ENCODE measurements around the gene UGT1A10.
"Not testable (repeated sequence)": the region's sequence is repeated elsewhere in the genome, so short reads cannot be mapped to it uniquely, and the experiment has no call there.

Gene UGT1A10

DNA sequence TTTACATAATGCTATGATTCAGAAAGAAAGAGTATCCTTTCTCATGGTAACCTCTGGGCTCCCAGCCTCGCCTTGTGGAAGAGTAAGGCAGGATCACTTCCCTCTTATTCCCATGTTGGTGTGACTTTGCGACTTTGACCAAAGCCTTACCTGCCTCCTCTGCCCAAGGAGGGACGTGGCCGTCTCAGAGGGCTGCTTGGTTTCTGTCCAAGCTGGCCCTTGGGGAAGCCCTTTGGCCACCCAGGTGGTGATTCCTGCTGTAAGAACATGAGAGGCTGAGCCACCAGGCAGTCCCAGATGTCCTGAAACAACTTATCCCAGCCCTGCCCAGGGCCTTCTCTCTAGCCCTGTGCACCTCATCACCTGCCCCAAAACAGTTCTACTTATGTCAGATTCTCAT, 62.5 kb downstream of the UGT1A10 start:
- TF ChIP-seq EZH2 (IDR thresholded peaks at IDR 0.05; ENCODE audit: borderline replicate concordance, low read depth, low read length, severe bottlenecking) = no peak
- TF ChIP-seq CTCF (IDR thresholded peaks at IDR 0.05; ENCODE audit: borderline replicate concordance, extremely low read depth, low read length, poor library complexity, severe bottlenecking) = no peak
- no peak overlapping the region for H3K4me3 ChIP-seq (ENCODE audit: low read depth in 1 of 2, low read length in 2 of 2)
- no peaks in the 10 kb centered on the region for H3K4me1 ChIP-seq (ENCODE audit: insufficient read depth, low read length)
- H3K9ac ChIP-seq (ENCODE audit: low read depth, low read length) = no peak overlapping the region
- H2AFZ ChIP-seq (ENCODE audit: low read depth, low read length) = no peak overlapping the region
- no peaks in the 10 kb centered on the region for H3K36me3 ChIP-seq (ENCODE audit: insufficient read depth, low read length)
- no peak for DNase-seq
- H3K27ac ChIP-seq (ENCODE audit: low read length) = no peak overlapping the region
- H4K20me1 ChIP-seq (ENCODE audit: insufficient read depth, low read length) = no peaks in the 10 kb centered on the region
- H3K9me3 ChIP-seq (ENCODE audit: insufficient read depth, low read length, severe bottlenecking) = no peaks in the 10 kb centered on the region
- H3K79me2 ChIP-seq (ENCODE audit: insufficient read depth, low read length) = no peaks in the 10 kb centered on the region
- no peak overlapping the region for H3K4me2 ChIP-seq (ENCODE audit: insufficient read depth, low read length)
- peaks cover 15% of the 10 kb centered on the region for H3K27me3 ChIP-seq (ENCODE audit: insufficient read depth, low read length, poor library complexity)
- ATAC-seq (ENCODE audit: insufficient read depth, low read depth) = no peak

DNA sequence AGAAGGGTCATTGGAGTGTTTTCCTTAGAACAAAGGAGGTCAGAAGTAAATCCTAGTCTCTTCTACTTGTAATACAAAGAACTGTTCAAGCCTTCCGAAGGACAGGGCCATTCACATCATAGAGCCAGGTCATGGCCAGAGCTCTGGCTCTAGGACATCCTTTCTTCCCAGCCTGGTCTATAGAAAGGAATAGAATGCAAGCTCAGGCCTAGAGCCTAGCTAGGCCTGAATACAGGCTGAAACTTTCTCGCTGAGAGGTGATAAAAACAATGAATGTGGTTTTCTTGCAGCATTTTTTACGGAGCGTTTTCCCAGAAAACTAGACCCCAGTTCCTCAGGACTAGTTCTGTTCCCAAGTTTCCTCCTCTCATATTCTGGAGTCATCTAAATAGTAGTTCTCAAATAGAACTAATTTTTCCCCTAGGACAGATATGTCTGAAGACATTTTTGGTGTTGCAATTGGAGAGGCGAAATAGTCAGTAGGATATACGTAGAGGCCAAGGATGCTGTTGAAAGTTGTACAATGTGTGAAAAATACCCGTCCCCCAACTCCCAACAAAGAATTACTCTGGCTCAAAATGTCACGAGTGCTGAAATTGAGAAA, 63.3 kb downstream of the UGT1A10 start:
- no peak overlapping the region for H3K4me2 ChIP-seq (ENCODE audit: insufficient read depth, low read length)
- H3K27ac ChIP-seq (ENCODE audit: low read length) = no peak overlapping the region
- H3K4me1 ChIP-seq (ENCODE audit: insufficient read depth, low read length) = no peaks in the 10 kb centered on the region
- DNase-seq (no peak), ATAC-seq (ENCODE audit: insufficient read depth, low read depth) (no peak)
- H3K4me3 ChIP-seq (ENCODE audit: low read depth in 1 of 2, low read length in 2 of 2) = no peak overlapping the region
- no peak overlapping the region for H2AFZ ChIP-seq (ENCODE audit: low read depth, low read length)
- H3K36me3 ChIP-seq (ENCODE audit: insufficient read depth, low read length) = no peaks in the 10 kb centered on the region
- H3K9me3 ChIP-seq (ENCODE audit: insufficient read depth, low read length, severe bottlenecking) = no peaks in the 10 kb centered on the region
- no peak overlapping the region for H3K9ac ChIP-seq (ENCODE audit: low read depth, low read length)
- H3K27me3 ChIP-seq (ENCODE audit: insufficient read depth, low read length, poor library complexity) = peaks cover 11% of the 10 kb centered on the region
- H3K79me2 ChIP-seq (ENCODE audit: insufficient read depth, low read length) = no peaks in the 10 kb centered on the region
- TF ChIP-seq CTCF (IDR thresholded peaks at IDR 0.05; ENCODE audit: borderline replicate concordance, extremely low read depth, low read length, poor library complexity, severe bottlenecking) (no peak), EZH2 (IDR thresholded peaks at IDR 0.05; ENCODE audit: borderline replicate concordance, low read depth, low read length, severe bottlenecking) (no peak)
- no peaks in the 10 kb centered on the region for H4K20me1 ChIP-seq (ENCODE audit: insufficient read depth, low read length)

DNA sequence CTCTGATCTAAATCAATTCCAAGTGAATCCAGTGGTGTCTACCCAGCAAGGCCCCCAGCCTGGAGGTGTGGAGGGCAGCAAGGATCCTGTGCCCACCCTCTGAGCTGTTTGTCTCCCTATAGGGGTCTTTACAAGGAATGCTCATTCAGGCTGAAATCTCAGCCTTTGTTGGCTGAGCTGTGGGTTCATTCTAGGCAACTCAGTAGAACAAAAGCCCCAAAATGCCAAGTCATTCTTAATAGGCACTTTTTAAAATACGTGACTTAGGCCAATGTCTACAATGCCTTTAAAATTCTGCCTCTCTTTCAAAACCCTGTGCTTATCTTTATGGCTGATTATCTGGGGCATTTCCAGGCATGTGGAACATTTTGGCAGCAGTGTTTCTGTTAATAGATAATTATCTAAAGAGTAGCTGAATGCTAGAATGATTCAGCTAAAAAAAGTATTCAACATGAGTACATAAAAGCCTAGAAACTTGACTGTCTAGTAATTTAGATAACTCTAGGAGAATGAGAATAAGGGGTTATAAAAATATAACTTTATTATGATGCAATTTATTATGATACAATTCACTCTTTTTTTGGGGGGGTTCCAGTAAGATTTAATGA, 63.9 kb downstream of the UGT1A10 start:
- no peak overlapping the region for H3K4me2 ChIP-seq (ENCODE audit: insufficient read depth, low read length)
- no peak overlapping the region for H2AFZ ChIP-seq (ENCODE audit: low read depth, low read length)
- H3K9ac ChIP-seq (ENCODE audit: low read depth, low read length) = no peak overlapping the region
- no peaks in the 10 kb centered on the region for H3K79me2 ChIP-seq (ENCODE audit: insufficient read depth, low read length)
- H3K27me3 ChIP-seq (ENCODE audit: insufficient read depth, low read length, poor library complexity) = peaks cover 11% of the 10 kb centered on the region
- DNase-seq = no peak
- no peak for ATAC-seq (ENCODE audit: insufficient read depth, low read depth)
- TF ChIP-seq EZH2 (IDR thresholded peaks at IDR 0.05; ENCODE audit: borderline replicate concordance, low read depth, low read length, severe bottlenecking) = no peak
- no peak for TF ChIP-seq CTCF (IDR thresholded peaks at IDR 0.05; ENCODE audit: borderline replicate concordance, extremely low read depth, low read length, poor library complexity, severe bottlenecking)
- H3K4me3 ChIP-seq (ENCODE audit: low read depth in 1 of 2, low read length in 2 of 2) = no peak overlapping the region
- no peaks in the 10 kb centered on the region for H3K9me3 ChIP-seq (ENCODE audit: insufficient read depth, low read length, severe bottlenecking)
- H3K36me3 ChIP-seq (ENCODE audit: insufficient read depth, low read length) = no peaks in the 10 kb centered on the region
- no peaks in the 10 kb centered on the region for H4K20me1 ChIP-seq (ENCODE audit: insufficient read depth, low read length)
- no peak overlapping the region for H3K27ac ChIP-seq (ENCODE audit: low read length)
- no peaks in the 10 kb centered on the region for H3K4me1 ChIP-seq (ENCODE audit: insufficient read depth, low read length)

- H3K27me3 ChIP-seq (ENCODE audit: insufficient read depth, low read length, poor library complexity); DNase-seq; H3K36me3 ChIP-seq (ENCODE audit: insufficient read depth, low read length); H3K9me3 ChIP-seq (ENCODE audit: insufficient read depth, low read length, severe bottlenecking); H3K27ac ChIP-seq (ENCODE audit: low read length); H3K4me1 ChIP-seq (ENCODE audit: insufficient read depth, low read length); H3K4me2 ChIP-seq (ENCODE audit: insufficient read depth, low read length); H3K79me2 ChIP-seq (ENCODE audit: insufficient read depth, low read length); H3K9ac ChIP-seq (ENCODE audit: low read depth, low read length); H3K4me3 ChIP-seq (ENCODE audit: low read depth in 1 of 2, low read length in 2 of 2); H4K20me1 ChIP-seq (ENCODE audit: insufficient read depth, low read length); ATAC-seq (ENCODE audit: insufficient read depth, low read depth); H2AFZ ChIP-seq (ENCODE audit: low read depth, low read length): not testable (repeated sequence)
These were observed 64.6 kb downstream of the UGT1A10 start for GRCh38 chr2:233700842-233701241.
